Chondrocyte (in vitro differentiated cells): ENCODE measurements around the gene VRK2. TPM values are rescaled to one million over a fixed set of nuclear protein-coding genes. Genes with fewer than 3 reads are reported as not detected.
"Not testable (repeated sequence)": the region's sequence is repeated elsewhere in the genome, so short reads cannot be mapped to it uniquely, and the experiment has no call there.

Experiments used
- DNase-seq: peaks from one replicate; pipeline ENCODE4 v3.0.0; 2021; ENCODE audit warnings: mixed read lengths, low spot score
- H3K27ac Mint-ChIP-seq: one replicate; pipeline ENCODE4 v1.8.0; 2021; ENCODE audit warnings: mild to moderate bottlenecking, moderate library complexity, mixed read lengths; ENCODE audit not compliant: unreplicated experiment
- H3K27me3 Mint-ChIP-seq: 2 replicates; pipeline ENCODE4 v1.8.0; 2021; ENCODE audit warnings: low read depth, mixed read lengths
- H3K36me3 Mint-ChIP-seq: 2 replicates; pipeline ENCODE4 v1.8.0; 2021; ENCODE audit warnings: low read depth, mixed read lengths
- H3K4me1 Mint-ChIP-seq: 2 replicates; pipeline ENCODE4 v1.8.0; 2021; ENCODE audit warnings: low read depth, mild to moderate bottlenecking, mixed read lengths
- H3K4me3 Mint-ChIP-seq: one replicate; pipeline ENCODE4 v1.8.0; 2021; ENCODE audit warnings: mild to moderate bottlenecking, moderate library complexity, mixed read lengths; ENCODE audit not compliant: unreplicated experiment
- H3K9me3 Mint-ChIP-seq: 2 replicates; pipeline ENCODE4 v1.8.0; 2021; ENCODE audit warnings: low read depth, mixed read lengths
- CTCF ChIP-seq: fragments of 200-600 bp; sonication (generic); IDR thresholded peaks from 2 replicates; pipeline ENCODE4 v1.5.0; 2021; ENCODE audit warnings: antibody characterized with exemption, mild to moderate bottlenecking, moderate library complexity
- total RNA-seq: library from RNA; stranded (reverse); gene quantifications from 3 replicates; pipeline ENCODE4 v1.2.1, GENCODE V29; 2021

VRK2 gene
- total RNA-seq, 1 donor from 2014 or later, result 19.3 TPM

- no peak overlapping the region for H3K27ac Mint-ChIP-seq
- H3K4me3 Mint-ChIP-seq, result no peak overlapping the region
- TF ChIP-seq CTCF, result no peak
- H3K27me3 Mint-ChIP-seq, result no peaks in the 10 kb centered on the region
- no peak for DNase-seq
- peaks cover 9% of the 10 kb centered on the region for H3K4me1 Mint-ChIP-seq
- H3K9me3 Mint-ChIP-seq, result no peaks in the 10 kb centered on the region
- peaks cover 19% of the 10 kb centered on the region for H3K36me3 Mint-ChIP-seq
Observed at GRCh38 chr2:58157754-58158153, 111.1 kb downstream of the VRK2 start.

GRCh38 chr2:58158481-58158880 lies 111.9 kb downstream of the VRK2 start:
- no peak for TF ChIP-seq CTCF
- no peak overlapping the region for H3K27ac Mint-ChIP-seq
- H3K4me1 Mint-ChIP-seq, result peaks cover 4% of the 10 kb centered on the region
- H3K36me3 Mint-ChIP-seq, result peaks cover 19% of the 10 kb centered on the region
- no peak for DNase-seq
- H3K27me3 Mint-ChIP-seq, result no peaks in the 10 kb centered on the region
- H3K4me3 Mint-ChIP-seq, result no peak overlapping the region
- H3K9me3 Mint-ChIP-seq, result no peaks in the 10 kb centered on the region

- Mint-ChIP-seq H3K27ac (no peak overlapping the region), H3K9me3 (peaks cover 2% of the 10 kb centered on the region)
Observed at GRCh38 chr2:58163913-58164312, 117.3 kb downstream of the VRK2 start.

GRCh38 chr2:58168130-58168529 lies 121.5 kb downstream of the VRK2 start:
- H3K27ac Mint-ChIP-seq, H3K27me3 Mint-ChIP-seq, DNase-seq, H3K4me1 Mint-ChIP-seq, H3K4me3 Mint-ChIP-seq: not testable (repeated sequence)
- Mint-ChIP-seq H3K36me3 (peaks cover 30% of the 10 kb centered on the region), H3K9me3 (peaks cover 29% of the 10 kb centered on the region)

More at GRCh38 chr2:58163913-58164312, 117.3 kb downstream of the VRK2 start:
- H3K4me3 Mint-ChIP-seq, result no peak overlapping the region
- no peak for TF ChIP-seq CTCF
- no peak for DNase-seq
- no peaks in the 10 kb centered on the region for H3K4me1 Mint-ChIP-seq
- no peaks in the 10 kb centered on the region for H3K27me3 Mint-ChIP-seq
- peaks cover 16% of the 10 kb centered on the region for H3K36me3 Mint-ChIP-seq

- H3K27ac Mint-ChIP-seq, H3K4me3 Mint-ChIP-seq, H3K27me3 Mint-ChIP-seq, H3K4me1 Mint-ChIP-seq, DNase-seq: not testable (repeated sequence)
- H3K36me3 Mint-ChIP-seq, result peaks cover 42% of the 10 kb centered on the region
- peaks cover 40% of the 10 kb centered on the region for H3K9me3 Mint-ChIP-seq
Observed at GRCh38 chr2:58169845-58170244, 123.2 kb downstream of the VRK2 start.

GRCh38 chr2:58170334-58170933 lies 123.8 kb downstream of the VRK2 start:
- H3K4me3 Mint-ChIP-seq, H3K27ac Mint-ChIP-seq, H3K27me3 Mint-ChIP-seq, DNase-seq, H3K4me1 Mint-ChIP-seq: not testable (repeated sequence)
- Mint-ChIP-seq H3K9me3 (peaks cover 40% of the 10 kb centered on the region), H3K36me3 (peaks cover 42% of the 10 kb centered on the region)

GRCh38 chr2:58171831-58172230 lies 125.2 kb downstream of the VRK2 start:
- H3K27me3 Mint-ChIP-seq, DNase-seq, H3K4me1 Mint-ChIP-seq, H3K27ac Mint-ChIP-seq, H3K4me3 Mint-ChIP-seq: not testable (repeated sequence)
- Mint-ChIP-seq H3K36me3 (peaks cover 42% of the 10 kb centered on the region), H3K9me3 (peaks cover 41% of the 10 kb centered on the region)

GRCh38 chr2:58177187-58177586 lies 130.6 kb downstream of the VRK2 start:
- Mint-ChIP-seq H3K9me3 (peaks cover 34% of the 10 kb centered on the region), H3K36me3 (peaks cover 28% of the 10 kb centered on the region)
- H3K27ac Mint-ChIP-seq, H3K27me3 Mint-ChIP-seq, H3K4me3 Mint-ChIP-seq, H3K4me1 Mint-ChIP-seq, DNase-seq: not testable (repeated sequence)

GRCh38 chr2:58180175-58180574 lies 133.6 kb downstream of the VRK2 start:
- peaks cover 18% of the 10 kb centered on the region for H3K9me3 Mint-ChIP-seq
- H3K4me1 Mint-ChIP-seq, H3K4me3 Mint-ChIP-seq, DNase-seq, H3K27me3 Mint-ChIP-seq, H3K27ac Mint-ChIP-seq, H3K36me3 Mint-ChIP-seq: not testable (repeated sequence)
